H1 (cell line): ENCODE measurements around the gene TEDDM1.

ENCODE experiments used
- CTCF ChIP-seq, 3 experiments: IDR thresholded peaks; 1 replicate in 2 of 3; 2 replicates in 1 of 3; pipeline versions ENCODE4 v1.5.1 to v1.6.1; 2011; ENCODE audit warnings: low read length in 3 of 3, mild to moderate bottlenecking in 3 of 3, inconsistent platforms in 2 of 3, low read depth in 1 of 3, moderate library complexity in 1 of 3; ENCODE audit not compliant: insufficient read depth in 1 of 3; ENCODE audit errors: control extremely low read depth in 1 of 3
- FOSL1 ChIP-seq: IDR thresholded peaks from 2 replicates; pipeline ENCODE4 v1.6.1; 2011; ENCODE audit warnings: mild to moderate bottlenecking, low read depth, low read length, moderate library complexity; ENCODE audit not compliant: insufficient read depth
- JUN ChIP-seq: IDR thresholded peaks from 2 replicates; pipeline ENCODE4 v1.6.1; 2011; ENCODE audit warnings: low read depth, mild to moderate bottlenecking, improper control_type of control experiment, low read length
- KDM5A ChIP-seq: fragments of 200-600 bp; IDR thresholded peaks from 2 replicates; pipeline ENCODE4 v1.7.1; 2012; ENCODE audit warnings: mild to moderate bottlenecking, low read length, inconsistent platforms, mixed read lengths
- POLR2A ChIP-seq, 2 experiments: IDR thresholded peaks; 1 replicate in 1 of 2; 2 replicates in 1 of 2; pipeline ENCODE4 v1.6.1; 2011; ENCODE audit warnings: low read depth in 2 of 2, low read length in 2 of 2, mild to moderate bottlenecking in 2 of 2; ENCODE audit errors: control extremely low read depth in 1 of 2
- RAD21 ChIP-seq, 2 experiments: IDR thresholded peaks in 1 of 2; conservative IDR thresholded peaks in 1 of 2; 2 replicates each; pipeline ENCODE4 v1.6.1; 2011; ENCODE audit warnings: low read depth in 2 of 2, low read length in 2 of 2, improper control_type of control experiment in 1 of 2, inconsistent platforms in 1 of 2, mild to moderate bottlenecking in 1 of 2, moderate library complexity in 1 of 2
- RBBP5 ChIP-seq: IDR thresholded peaks from 2 replicates; pipeline ENCODE4 v1.7.1; 2012; ENCODE audit warnings: low read depth, mild to moderate bottlenecking, inconsistent platforms, low read length, moderate library complexity, borderline replicate concordance
- RNF2 ChIP-seq: fragments of 200-900, 300-1000 bp; sonication (generic); IDR thresholded peaks from 2 replicates; pipeline ENCODE4 v1.7.1; 2016; ENCODE audit warnings: borderline replicate concordance, low read depth, mild to moderate bottlenecking, antibody characterized with exemption, low read length; ENCODE audit not compliant: poor library complexity, severe bottlenecking; ENCODE audit errors: missing control alignments
- SIX5 ChIP-seq: IDR thresholded peaks from 2 replicates; pipeline ENCODE4 v1.6.1; 2011; ENCODE audit warnings: mild to moderate bottlenecking, low read depth, low read length
- ZNF274 ChIP-seq: IDR thresholded peaks from 2 replicates; pipeline ENCODE4 v1.7.0; 2012; ENCODE audit warnings: low read length, borderline replicate concordance; ENCODE audit errors: extremely low read depth

- TF ChIP-seq JUN (no peak), RAD21 (IDR thresholded peaks at IDR 0.05 in 1 of 2, conservative IDR thresholded peaks at IDR 0.05 in 1 of 2; ENCODE audit: low read depth in 2 of 2, low read length in 2 of 2) (no peak), SIX5 (no peak), RNF2 (no peak), ZNF274 (no peak), CTCF (IDR thresholded peaks at IDR 0.05; ENCODE audit: control extremely low read depth in 1 of 3, insufficient read depth in 1 of 3, low read depth in 1 of 3, low read length in 3 of 3) (no peak), RBBP5 (no peak), POLR2A (IDR thresholded peaks at IDR 0.05; ENCODE audit: control extremely low read depth in 1 of 2, low read depth in 2 of 2, low read length in 2 of 2) (no peak), FOSL1 (no peak), KDM5A (no peak)
Observed at GRCh38 chr1:182357913-182358312, 42.6 kb downstream of the TEDDM1 start.
